ENCODE results near the gene PRC1. TPM values are rescaled to one million over a fixed set of nuclear protein-coding genes. Genes with fewer than 3 reads are reported as not detected.

PRC1 gene
- total RNA-seq, 2 experiments from 2014 or later: 152 to 208 TPM

DNA sequence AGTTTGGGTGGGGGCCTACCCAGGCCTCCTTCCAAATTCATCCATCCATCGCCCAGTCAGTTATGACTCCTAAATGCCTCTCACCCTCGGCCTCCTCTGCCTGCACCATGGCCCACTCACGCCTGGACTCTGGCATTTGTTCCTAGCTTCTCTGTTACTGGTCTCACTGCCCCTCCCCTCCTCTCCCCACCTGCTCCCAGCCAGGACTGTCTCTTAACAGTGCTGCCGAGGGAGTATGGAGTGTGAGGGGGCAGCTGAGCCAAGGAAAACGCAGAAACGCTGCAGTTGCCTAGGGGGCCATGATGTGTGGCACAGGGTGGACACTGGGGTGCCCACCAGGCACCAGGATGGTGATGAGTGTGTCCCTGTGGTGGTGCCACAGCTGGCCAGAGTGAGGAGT, 36.5 kb downstream of the PRC1 start:
- H3K27ac Mint-ChIP-seq: peak overlapping the region; percentile 14

DNA sequence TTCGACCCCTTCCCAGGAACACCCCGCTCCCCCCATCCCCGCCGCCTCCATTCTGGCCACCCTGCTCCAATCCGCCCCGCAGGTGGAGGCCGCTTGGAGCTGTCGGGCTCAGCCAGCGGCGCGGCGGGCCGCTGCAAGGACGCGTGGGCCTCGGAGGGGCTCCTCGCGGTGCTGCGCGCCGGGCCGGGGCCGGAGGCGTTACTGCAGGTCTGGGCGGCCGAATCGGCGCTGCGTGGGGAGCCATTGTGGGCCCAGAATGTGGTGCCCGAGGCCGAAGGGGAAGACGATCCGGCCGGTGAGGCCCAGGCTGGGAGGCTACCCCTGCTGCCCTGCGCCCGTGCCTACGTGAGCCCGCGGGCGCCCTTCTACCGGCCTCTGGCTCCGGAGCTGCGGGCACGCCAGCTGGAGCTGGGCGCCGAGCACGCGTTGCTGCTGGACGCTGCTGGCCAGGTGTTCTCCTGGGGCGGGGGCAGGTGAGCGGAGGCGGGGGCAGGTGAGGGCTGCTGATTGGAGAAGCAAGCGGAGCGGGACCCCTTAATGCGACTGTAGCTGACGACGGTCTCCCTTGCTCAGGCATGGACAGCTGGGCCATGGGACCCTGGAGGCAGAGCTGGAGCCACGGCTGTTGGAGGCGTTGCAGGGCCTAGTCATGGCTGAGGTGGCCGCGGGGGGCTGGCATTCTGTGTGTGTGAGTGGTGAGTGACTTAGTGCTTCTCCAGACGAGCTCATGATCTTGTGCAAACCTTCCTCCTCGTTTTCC, 37.1 kb downstream of the PRC1 start:
- Mint-ChIP-seq H3K36me3 (peaks cover 37% of the 10 kb centered on the region), H3K9me3 (ENCODE audit: low read depth) (no peaks in the 10 kb centered on the region), H3K27me3 (no peaks in the 10 kb centered on the region), H3K27ac (peak overlapping the region; percentile 14), H3K4me3 (peak overlapping the region; percentile 86), H3K4me1 (peaks cover 23% of the 10 kb centered on the region)
- ATAC-seq: no peak
- DNase-seq: no peak
- CTCF ChIA-PET: interaction anchor here (0.5 to 6.7 kb wide), 38 partner anchors 9 to 375 kb away, joined by 3 to 101 read pairs (median 5); partner anchors contain the start of genes BLM, HDDC3, UNC45A and VPS33B

More for the DNA sequence above, 36.5 kb downstream of the PRC1 start:
- Mint-ChIP-seq H3K27me3 (no peaks in the 10 kb centered on the region), H3K4me1 (peaks cover 23% of the 10 kb centered on the region), H3K36me3 (peaks cover 35% of the 10 kb centered on the region), H3K9me3 (ENCODE audit: low read depth) (no peaks in the 10 kb centered on the region), H3K4me3 (peak overlapping the region; percentile 61)
- ATAC-seq (no peak), DNase-seq (no peak)
- CTCF ChIA-PET: interaction anchor here (1.0 to 6.7 kb wide), 17 partner anchors 8 to 314 kb away, joined by 3 to 101 read pairs (median 12); partner anchors contain the start of genes HDDC3, UNC45A and VPS33B

DNA sequence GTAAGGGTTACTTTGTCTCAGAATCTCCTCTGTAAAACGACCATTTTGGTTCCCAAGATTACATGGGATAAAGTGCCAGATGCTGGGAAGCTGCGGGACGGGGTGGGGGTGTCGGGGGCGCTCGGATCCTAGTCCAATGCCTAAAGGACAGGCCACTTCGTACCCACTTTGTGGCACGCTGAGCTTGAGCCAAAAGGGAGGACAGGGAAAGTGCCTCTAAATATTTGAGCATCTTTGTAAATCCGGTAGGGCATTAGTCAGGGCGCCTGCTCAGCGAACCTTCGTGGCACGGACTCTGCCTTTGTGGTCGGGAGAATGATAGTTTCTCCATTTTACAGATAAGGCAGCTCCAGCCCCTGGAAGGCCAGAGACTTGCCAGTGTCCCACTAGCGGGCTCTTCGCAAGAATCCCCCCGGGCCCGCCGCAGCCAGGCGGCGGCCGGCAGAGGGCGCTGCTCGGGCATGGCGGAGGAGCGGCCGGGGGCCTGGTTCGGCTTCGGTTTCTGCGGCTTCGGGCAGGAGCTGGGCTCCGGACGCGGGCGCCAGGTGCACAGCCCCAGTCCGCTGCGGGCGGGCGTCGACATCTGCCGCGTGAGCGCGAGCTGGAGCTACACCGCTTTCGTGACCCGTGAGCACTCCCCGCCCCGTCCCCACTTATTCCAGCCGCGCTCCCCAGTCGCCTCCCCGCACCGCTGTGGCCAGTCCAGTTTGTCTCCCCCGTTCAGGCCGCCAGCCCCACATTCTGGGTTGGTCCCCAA, 37.9 kb downstream of the PRC1 start:
- no peaks in the 10 kb centered on the region for H3K27me3 Mint-ChIP-seq
- DNase-seq (peak; percentile 75), ATAC-seq (no peak)
- peaks cover 21% of the 10 kb centered on the region for H3K4me1 Mint-ChIP-seq
- H3K36me3 Mint-ChIP-seq: peaks cover 37% of the 10 kb centered on the region
- peak overlapping the region; percentile 86 for H3K4me3 Mint-ChIP-seq
- CTCF ChIA-PET: interaction anchor here (0.5 to 6.7 kb wide), 39 partner anchors 9 to 374 kb away, joined by 3 to 101 read pairs (median 5); partner anchors contain the start of genes BLM, HDDC3, UNC45A and VPS33B
- peak overlapping the region; percentile 95 for H3K27ac Mint-ChIP-seq
- no peaks in the 10 kb centered on the region for H3K9me3 Mint-ChIP-seq (ENCODE audit: low read depth)

DNA sequence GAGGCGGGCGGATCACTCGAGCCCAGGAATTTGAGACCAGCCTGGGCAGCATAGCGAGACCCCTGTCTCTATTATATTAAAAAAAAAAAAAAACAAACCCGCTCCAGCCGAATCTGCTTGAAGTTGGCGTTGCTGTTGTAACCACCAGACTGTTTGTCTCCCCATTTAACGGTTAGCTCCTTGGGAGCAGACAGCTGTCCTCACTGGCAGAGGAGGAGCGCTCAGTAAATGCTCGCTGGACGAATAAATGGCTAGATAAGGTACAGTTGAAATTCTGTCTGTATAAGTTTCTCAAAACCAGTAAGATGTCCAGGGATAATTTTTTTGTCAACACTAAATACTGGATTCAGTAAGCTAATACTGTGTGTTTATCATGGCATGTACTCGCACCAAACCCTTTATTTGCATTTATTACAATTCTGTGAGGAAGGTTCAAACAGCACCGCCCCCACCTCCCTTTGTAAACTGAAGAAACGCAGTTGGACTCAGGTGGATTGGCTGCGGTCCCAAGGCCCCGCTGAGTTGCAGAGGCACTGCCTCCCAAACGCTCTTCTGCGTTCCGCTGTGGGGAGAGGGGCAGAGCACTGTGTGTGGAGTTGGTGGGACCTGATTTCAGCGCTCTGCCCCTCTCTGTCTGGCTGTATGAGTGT, 38.6 kb downstream of the PRC1 start:
- Mint-ChIP-seq H3K4me3 (peak overlapping the region; percentile 86), H3K27me3 (no peaks in the 10 kb centered on the region), H3K27ac (peak overlapping the region; percentile 95), H3K9me3 (ENCODE audit: low read depth) (no peaks in the 10 kb centered on the region), H3K4me1 (peaks cover 21% of the 10 kb centered on the region), H3K36me3 (peaks cover 36% of the 10 kb centered on the region)
- ATAC-seq (no peak), DNase-seq (no peak)
- CTCF ChIA-PET: interaction anchor here (0.7 to 6.7 kb wide), 35 partner anchors 9 to 373 kb away, joined by 3 to 101 read pairs (median 5); partner anchors contain the start of genes BLM, HDDC3, UNC45A and VPS33B

DNA sequence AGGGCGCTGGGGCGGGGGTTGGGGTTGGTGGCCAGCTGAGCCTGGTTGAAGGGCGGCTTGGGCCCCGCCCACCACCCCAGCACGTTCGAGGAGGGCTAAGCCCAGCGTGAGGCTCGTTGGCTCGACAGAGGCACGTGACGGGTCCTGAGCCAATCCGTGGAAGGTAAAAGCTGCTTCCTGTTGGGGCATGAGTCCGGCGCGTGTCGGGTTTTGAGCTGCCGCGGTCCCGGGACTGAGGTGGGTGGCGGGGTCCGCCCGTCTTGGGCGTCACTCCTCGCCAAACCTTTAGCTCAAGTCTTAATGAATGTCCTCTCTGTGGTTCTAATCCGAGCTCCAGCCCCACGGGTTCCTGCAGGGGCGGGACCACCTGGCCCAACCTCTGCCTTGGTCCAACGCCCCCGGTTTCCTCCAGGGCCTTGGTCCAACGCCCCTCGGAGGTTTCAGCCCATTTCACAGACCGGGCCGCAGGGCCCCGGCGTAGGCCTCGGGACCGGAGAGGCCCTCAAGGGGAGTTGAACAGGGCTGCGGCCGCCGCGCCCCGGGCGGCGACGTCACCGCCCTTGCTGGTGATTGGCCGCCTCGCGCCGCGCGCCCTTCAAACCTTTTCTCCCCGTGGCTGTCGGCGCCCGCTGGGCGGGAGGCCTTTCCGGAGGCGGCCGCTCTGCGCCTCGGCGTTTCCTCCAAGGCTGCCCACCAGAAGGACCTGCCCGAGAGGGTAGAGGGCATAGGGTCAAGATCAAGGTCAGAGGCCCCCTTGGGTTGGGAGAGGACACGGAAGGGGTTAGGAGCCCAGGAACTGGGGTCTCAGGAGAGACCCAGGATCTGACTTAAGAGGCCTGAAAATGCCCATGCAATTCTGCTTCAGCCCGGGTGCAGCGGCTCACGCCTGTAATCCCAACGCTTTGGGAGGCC, 39.4 kb downstream of the PRC1 start, which contains the start of gene RCCD1:
TSS of gene RCCD1 (plus strand) at position 173 of the 912 bp plus-strand sequence. CDS start 1,851 bp downstream, outside the sequence.
- Mint-ChIP-seq H3K27ac (peak within 1 kb of the TSS; percentile 95), H3K9me3 (ENCODE audit: low read depth) (no peaks in the 10 kb centered on the region), H3K27me3 (no peaks in the 10 kb centered on the region), H3K4me1 (peaks cover 21% of the 10 kb centered on the region), H3K4me3 (peak within 1 kb of the TSS; percentile 86), H3K36me3 (peaks cover 41% of the 10 kb centered on the region)
- ATAC-seq: peak; percentile 94
- CTCF ChIA-PET: interaction anchor here (0.9 to 6.7 kb wide), 15 partner anchors 8 to 317 kb away, joined by 3 to 101 read pairs (median 9); partner anchors contain the start of genes HDDC3, UNC45A and VPS33B
- peak; percentile 97 for DNase-seq

DNA sequence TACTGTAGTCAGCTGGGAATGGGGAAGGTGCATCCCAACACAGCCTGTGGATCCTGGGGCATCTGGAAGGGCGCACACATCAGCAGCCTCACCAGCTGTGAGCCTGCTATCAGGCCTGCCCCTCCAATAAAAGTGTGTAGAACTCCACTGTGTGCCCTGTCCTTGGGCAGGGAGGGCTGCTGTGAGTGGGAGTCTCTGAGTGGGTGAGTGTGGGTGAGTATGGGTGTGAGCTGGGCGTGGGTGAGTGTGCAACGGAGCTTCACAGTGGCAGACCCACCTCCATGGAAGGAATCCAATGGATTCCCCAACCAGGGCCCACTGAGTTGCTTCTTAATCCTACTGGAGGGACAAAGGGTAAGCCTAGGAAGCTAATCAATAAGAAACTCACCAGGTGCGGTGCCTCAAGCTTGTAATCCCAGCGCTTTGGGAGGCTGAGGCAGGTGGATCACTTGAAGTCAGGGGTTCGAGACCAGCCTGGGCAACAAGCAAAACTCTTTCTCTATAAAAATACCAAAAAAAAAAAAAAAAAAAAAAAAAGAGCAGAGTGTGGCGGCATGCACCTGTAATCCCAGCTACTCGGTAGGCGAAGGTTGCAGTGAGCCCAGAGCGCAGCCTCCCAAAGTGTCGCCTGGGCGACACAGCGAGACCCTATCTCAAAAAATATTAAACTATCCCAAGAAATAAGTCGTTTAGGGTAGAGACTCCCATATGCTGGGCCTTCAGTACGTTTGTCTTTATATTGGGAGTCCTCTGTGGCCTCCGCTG, 40.2 kb downstream of the PRC1 start:
- Mint-ChIP-seq H3K4me1 (peaks cover 21% of the 10 kb centered on the region), H3K27me3 (no peaks in the 10 kb centered on the region), H3K9me3 (ENCODE audit: low read depth) (no peaks in the 10 kb centered on the region), H3K36me3 (peaks cover 44% of the 10 kb centered on the region), H3K27ac (peak overlapping the region; percentile 95), H3K4me3 (peak overlapping the region; percentile 86)
- CTCF ChIA-PET: interaction anchor here (0.9 to 6.7 kb wide), 5 partner anchors 20 to 79 kb away, joined by 3 to 101 read pairs (median 4); partner anchors contain the start of genes HDDC3 and UNC45A
- no peak for DNase-seq
- no peak for ATAC-seq

DNA sequence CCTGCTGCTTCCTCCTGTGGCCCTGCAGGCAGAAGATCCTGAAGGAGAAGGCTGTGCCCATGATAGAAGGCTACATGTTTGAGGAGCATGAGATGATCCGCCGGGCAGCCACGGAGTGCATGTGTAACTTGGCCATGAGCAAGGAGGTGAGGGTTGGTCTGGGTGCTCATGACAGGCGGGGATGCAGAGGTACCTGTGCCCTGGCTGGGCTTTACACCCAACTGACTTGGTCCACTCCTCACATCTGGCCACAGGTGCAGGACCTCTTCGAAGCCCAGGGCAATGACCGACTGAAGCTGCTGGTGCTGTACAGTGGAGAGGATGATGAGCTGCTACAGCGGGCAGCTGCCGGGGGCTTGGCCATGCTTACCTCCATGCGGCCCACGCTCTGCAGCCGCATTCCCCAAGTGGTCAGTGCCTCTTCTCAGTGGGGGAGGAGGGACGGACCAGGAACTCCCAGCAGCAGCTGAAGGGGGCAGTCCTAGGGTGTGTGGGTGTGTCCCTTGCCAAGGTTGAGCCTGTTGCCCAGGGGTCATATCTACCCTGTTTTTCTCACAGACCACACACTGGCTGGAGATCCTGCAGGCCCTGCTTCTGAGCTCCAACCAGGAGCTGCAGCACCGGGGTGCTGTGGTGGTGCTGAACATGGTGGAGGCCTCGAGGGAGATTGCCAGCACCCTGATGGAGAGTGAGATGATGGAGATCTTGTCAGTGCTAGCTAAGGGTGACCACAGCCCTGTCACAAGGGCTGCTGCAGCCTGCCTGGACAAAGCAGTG, 41.2 kb downstream of the PRC1 start:
- H3K4me3 Mint-ChIP-seq: no peak overlapping the region

DNA sequence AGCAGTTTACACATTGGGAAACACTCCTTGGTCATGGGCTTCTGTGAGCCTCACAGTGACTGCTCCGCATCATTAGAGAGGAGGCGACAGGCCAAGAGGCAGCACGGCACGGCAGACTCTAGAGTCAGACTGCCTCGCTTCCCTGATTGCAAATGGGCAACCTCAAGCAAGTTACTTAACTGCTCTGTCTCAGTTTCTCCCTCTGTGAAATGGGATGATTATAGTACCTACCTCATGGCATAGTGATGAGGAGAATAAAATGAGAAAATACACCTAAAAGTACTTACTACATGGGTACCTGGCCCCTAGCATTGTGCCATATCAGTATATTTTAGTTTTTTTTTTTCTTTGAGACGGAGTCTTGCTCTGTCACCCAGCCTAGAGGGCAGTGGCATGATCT, 43.7 kb downstream of the PRC1 start:
- H3K27me3 Mint-ChIP-seq: no peaks in the 10 kb centered on the region
- no peak overlapping the region for H3K27ac Mint-ChIP-seq
- no peaks in the 10 kb centered on the region for H3K9me3 Mint-ChIP-seq (ENCODE audit: low read depth)
- peaks cover 12% of the 10 kb centered on the region for H3K4me1 Mint-ChIP-seq
- no peak overlapping the region for H3K4me3 Mint-ChIP-seq
- CTCF ChIA-PET: no interaction called here
- H3K36me3 Mint-ChIP-seq: peaks cover 47% of the 10 kb centered on the region
- no peak for ATAC-seq
- DNase-seq: no peak

More for the DNA sequence above, 41.2 kb downstream of the PRC1 start:
- Mint-ChIP-seq H3K4me1 (peaks cover 21% of the 10 kb centered on the region), H3K36me3 (peaks cover 47% of the 10 kb centered on the region), H3K27ac (no peak overlapping the region), H3K9me3 (ENCODE audit: low read depth) (no peaks in the 10 kb centered on the region), H3K27me3 (no peaks in the 10 kb centered on the region)
- DNase-seq (no peak), ATAC-seq (no peak)
- CTCF ChIA-PET: interaction anchor here (1.0 to 6.7 kb wide), 2 partner anchors 19 to 97 kb away, joined by 3 to 101 read pairs; partner anchors contain the start of genes HDDC3 and UNC45A

DNA sequence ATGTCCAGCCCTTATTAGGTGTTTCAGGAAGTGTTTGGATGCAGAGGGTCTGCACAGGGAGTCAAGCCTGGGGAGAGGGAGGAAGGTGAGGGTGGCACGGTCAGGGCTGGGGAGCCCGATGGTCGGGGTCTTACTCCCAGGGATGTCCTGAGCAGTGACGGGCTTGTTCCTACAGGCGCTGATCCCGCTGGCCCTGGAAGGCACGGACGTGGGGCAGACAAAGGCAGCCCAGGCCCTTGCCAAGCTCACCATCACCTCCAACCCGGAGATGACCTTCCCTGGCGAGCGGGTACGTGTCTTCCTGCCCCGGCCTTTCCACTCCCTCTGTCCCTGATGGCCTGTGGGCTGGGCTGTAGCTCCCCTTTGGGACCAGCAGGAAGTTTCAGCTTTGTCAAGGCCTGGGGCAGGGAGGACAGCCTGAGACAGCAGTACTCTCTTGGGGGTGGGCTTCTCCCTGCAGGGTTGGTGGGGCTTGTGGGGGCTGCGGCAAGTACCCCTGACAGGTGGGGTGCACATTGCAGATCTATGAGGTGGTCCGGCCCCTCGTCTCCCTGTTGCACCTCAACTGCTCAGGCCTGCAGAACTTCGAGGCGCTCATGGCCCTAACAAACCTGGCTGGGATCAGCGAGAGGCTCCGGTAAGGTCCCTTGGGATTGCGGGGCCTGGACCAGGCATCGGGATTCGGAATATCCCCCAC, 44.2 kb downstream of the PRC1 start:
- H3K4me3 Mint-ChIP-seq: no peak overlapping the region
- H3K9me3 Mint-ChIP-seq (ENCODE audit: low read depth): no peaks in the 10 kb centered on the region
- peaks cover 11% of the 10 kb centered on the region for H3K4me1 Mint-ChIP-seq
- H3K27me3 Mint-ChIP-seq: no peaks in the 10 kb centered on the region
- H3K36me3 Mint-ChIP-seq: peaks cover 47% of the 10 kb centered on the region
- no peak for ATAC-seq
- no peak overlapping the region for H3K27ac Mint-ChIP-seq
- no peak for DNase-seq
- CTCF ChIA-PET: no interaction called here

DNA sequence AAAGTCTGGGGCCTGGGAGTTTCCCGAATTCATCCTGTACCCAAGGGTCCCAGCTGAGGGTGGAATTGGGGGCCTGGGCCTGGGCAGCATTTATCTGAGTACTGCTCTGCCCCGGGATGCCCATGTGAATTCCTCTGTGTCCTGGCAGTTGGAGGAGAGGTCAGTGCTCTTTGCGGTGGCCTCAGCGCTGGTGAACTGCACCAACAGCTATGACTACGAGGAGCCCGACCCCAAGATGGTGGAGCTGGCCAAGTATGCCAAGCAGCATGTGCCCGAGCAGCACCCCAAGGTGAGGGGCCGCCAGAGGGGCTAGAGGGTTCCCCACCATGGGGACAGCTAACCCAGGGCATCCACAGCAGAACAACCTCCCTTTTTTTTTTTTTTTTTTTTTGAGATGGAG, 45.8 kb downstream of the PRC1 start:
- DNase-seq (no peak), ATAC-seq (no peak)
- peaks cover 3% of the 10 kb centered on the region for H3K4me1 Mint-ChIP-seq
- H3K27ac Mint-ChIP-seq: no peak overlapping the region
- no peaks in the 10 kb centered on the region for H3K27me3 Mint-ChIP-seq
- peaks cover 49% of the 10 kb centered on the region for H3K36me3 Mint-ChIP-seq
- no peaks in the 10 kb centered on the region for H3K9me3 Mint-ChIP-seq (ENCODE audit: low read depth)
- CTCF ChIA-PET: no interaction called here
- H3K4me3 Mint-ChIP-seq: no peak overlapping the region
